Keratinocyte (primary cell): Measurements from ENCODE around the gene RAP2A. TPM values are rescaled to one million over a fixed set of nuclear protein-coding genes. Genes with fewer than 3 reads are reported as not detected.

ENCODE experiments used
- DNase-seq: peaks from one replicate; pipeline ENCODE4 v3.0.0-alpha.2; 2011; ENCODE audit warnings: low read depth, missing footprints, low spot score
- FAIRE-seq: peaks from 2 replicates; lab custom pipeline; 2011; peaks lifted over from hg19 to GRCh38; lab: Jason Lieb, UNC
- H2AFZ ChIP-seq: 2 replicates; pipeline ENCODE4 v1.6.0; 2012; ENCODE audit warnings: low read length, control low read depth, inconsistent platforms; ENCODE audit not compliant: control insufficient read depth
- H3K27ac ChIP-seq: 2 replicates; pipeline ENCODE4 v1.5.1; 2011; ENCODE audit warnings: low read length; ENCODE audit not compliant: control insufficient read depth, insufficient read depth
- H3K27me3 ChIP-seq: 3 replicates; pipeline ENCODE4 v1.6.0; 2011; ENCODE audit warnings: low read length; ENCODE audit not compliant: control insufficient read depth, insufficient read depth; ENCODE audit errors: extremely low read depth
- H3K36me3 ChIP-seq, 2 experiments: 2 replicates in 1 of 2; 3 replicates in 1 of 2; pipeline ENCODE4 v1.5.1; 2011; ENCODE audit warnings: low read length in 2 of 2, mild to moderate bottlenecking in 1 of 2; ENCODE audit not compliant: control insufficient read depth in 2 of 2, insufficient read depth in 2 of 2; ENCODE audit errors: extremely low read depth in 1 of 2
- H3K4me1 ChIP-seq: 3 replicates; pipeline ENCODE4 v1.5.1; 2011; ENCODE audit warnings: low read length; ENCODE audit not compliant: control insufficient read depth, insufficient read depth; ENCODE audit errors: extremely low read depth
- H3K4me2 ChIP-seq: 3 replicates; pipeline ENCODE4 v1.6.0; 2011; ENCODE audit warnings: low read depth, low read length; ENCODE audit not compliant: control insufficient read depth, insufficient read depth; ENCODE audit errors: extremely low read depth
- H3K4me3 ChIP-seq, 3 experiments: fragments of 200-600 bp in 1 of 3; sonication (generic) in 1 of 3; 2 replicates in 2 of 3; 3 replicates in 1 of 3; pipeline ENCODE4 v1.5.1; 2011 to 2016; ENCODE audit warnings: low read length in 3 of 3, mild to moderate bottlenecking in 3 of 3, control low read depth in 2 of 3, inconsistent platforms in 1 of 3, low read depth in 1 of 3, mixed read lengths in 1 of 3, mixed run types in 1 of 3, moderate library complexity in 1 of 3; ENCODE audit not compliant: control insufficient read depth in 2 of 3, insufficient read depth in 2 of 3; ENCODE audit errors: extremely low read depth in 1 of 3
- H3K79me2 ChIP-seq: 2 replicates; pipeline ENCODE4 v1.6.0; 2012; ENCODE audit warnings: low read length; ENCODE audit not compliant: control insufficient read depth, insufficient read depth
- H3K9ac ChIP-seq: 3 replicates; pipeline ENCODE4 v1.6.0; 2011; ENCODE audit warnings: low read length; ENCODE audit not compliant: control insufficient read depth, insufficient read depth; ENCODE audit errors: extremely low read depth
- H3K9me1 ChIP-seq: 3 replicates; pipeline ENCODE4 v1.6.0; 2011; ENCODE audit warnings: low read length; ENCODE audit not compliant: control insufficient read depth, insufficient read depth; ENCODE audit errors: extremely low read depth
- H3K9me3 ChIP-seq: 2 replicates; pipeline ENCODE4 v1.5.1; 2012; ENCODE audit warnings: low read depth, low read length; ENCODE audit not compliant: control insufficient read depth
- H4K20me1 ChIP-seq: 3 replicates; pipeline ENCODE4 v1.6.0; 2011; ENCODE audit warnings: low read length; ENCODE audit not compliant: control insufficient read depth, insufficient read depth; ENCODE audit errors: extremely low read depth
- EZH2 ChIP-seq: IDR thresholded peaks from one replicate; pipeline ENCODE4 v1.6.1; 2012; ENCODE audit warnings: inconsistent platforms, mild to moderate bottlenecking, low read length, moderate library complexity
- dilution Hi-C: fragments of 300-500 bp; cut with MboI; formaldehyde crosslinking; loops from one replicate; pipeline ENCODE4 v1.7.0; 2020; ENCODE audit warnings: low sequenced_read_pairs; ENCODE audit not compliant: extremely low pct_ligation_motif_present
- polyA plus RNA-seq, 5 experiments: library from polyadenylated mRNA; depleted of rRNA in 3 of 5; stranded (reverse) in 3 of 5; stranded (forward) in 1 of 5; unstranded in 1 of 5; fragments of >200 nt; gene quantifications; 1 replicate in 1 of 5; 2 replicates in 3 of 5; 3 replicates in 1 of 5; pipeline versions ENCODE4 v1.2.1 to v1.2.3, GENCODE V29; 2011 to 2012; ENCODE audit warnings: missing spikeins in 2 of 5, low read depth in 1 of 5, low replicate concordance in 1 of 5
- TF ChIP-seq, protein P1 (sequence below), 3 experiments: IDR thresholded peaks in 1 of 3; conservative IDR thresholded peaks in 1 of 3; optimal IDR thresholded peaks in 1 of 3; 2 replicates in 2 of 3; 3 replicates in 1 of 3; pipeline versions ENCODE3 to v1.5.1; 2011; ENCODE audit warnings: low read length in 3 of 3, mild to moderate bottlenecking in 3 of 3, moderate library complexity in 2 of 3, control low read depth in 1 of 3, inconsistent platforms in 1 of 3; ENCODE audit not compliant: insufficient read depth in 2 of 3; ENCODE audit errors: extremely low read depth in 1 of 3

RAP2A gene
- polyA plus RNA-seq, 1 donor (not counting 4 experiments of a cell fraction or from before 2014, with no cell fraction given) = 19.0 TPM

DNA sequence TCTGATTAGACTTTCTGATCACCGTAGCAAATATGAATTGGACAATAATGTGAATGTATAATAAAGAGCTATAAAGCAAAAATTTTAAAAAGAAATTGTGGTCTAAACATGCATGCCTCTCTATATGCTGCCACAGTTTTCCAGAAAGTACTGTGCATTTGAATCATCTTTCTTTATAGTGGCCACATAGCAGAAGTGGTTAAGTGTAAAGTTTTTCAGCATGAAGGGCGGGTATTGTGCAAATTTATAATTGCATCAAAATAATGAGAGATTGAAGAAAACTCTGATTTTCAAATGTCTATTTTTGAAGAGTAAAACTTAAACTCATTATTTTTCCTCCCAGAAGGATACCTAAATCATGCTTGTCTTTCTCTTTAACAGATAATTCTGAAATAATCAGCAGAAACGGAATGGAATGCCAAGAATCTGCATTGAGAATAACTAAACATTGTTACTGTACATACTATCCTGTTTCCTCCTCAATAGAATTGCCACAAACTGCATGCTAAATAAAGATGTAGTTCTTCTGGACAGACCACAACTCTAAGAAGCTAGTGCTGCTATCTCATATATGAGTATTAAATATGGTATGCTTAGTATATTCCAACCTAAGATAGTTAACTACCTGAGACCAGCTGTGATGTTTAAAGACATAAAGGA lies 42.9 kb upstream of the RAP2A start:
- Histone ChIP-seq H4K20me1 (no peaks in the 10 kb centered on the region), H3K4me2 (no peak overlapping the region), H3K4me1 (no peaks in the 10 kb centered on the region), H3K27me3 (no peaks in the 10 kb centered on the region), H2AFZ (no peak overlapping the region), H3K9ac (no peak overlapping the region), H3K4me3 (no peak overlapping the region), H3K36me3 (peaks cover 10 to 12% of the 10 kb centered on the region in 2 experiments), H3K79me2 (no peaks in the 10 kb centered on the region), H3K9me1 (no peaks in the 10 kb centered on the region), H3K27ac (no peak overlapping the region), H3K9me3 (no peaks in the 10 kb centered on the region)
- dilution Hi-C loops = no loop called here
- TF ChIP-seq EZH2 = no peak
- TF ChIP-seq, protein P1, sequence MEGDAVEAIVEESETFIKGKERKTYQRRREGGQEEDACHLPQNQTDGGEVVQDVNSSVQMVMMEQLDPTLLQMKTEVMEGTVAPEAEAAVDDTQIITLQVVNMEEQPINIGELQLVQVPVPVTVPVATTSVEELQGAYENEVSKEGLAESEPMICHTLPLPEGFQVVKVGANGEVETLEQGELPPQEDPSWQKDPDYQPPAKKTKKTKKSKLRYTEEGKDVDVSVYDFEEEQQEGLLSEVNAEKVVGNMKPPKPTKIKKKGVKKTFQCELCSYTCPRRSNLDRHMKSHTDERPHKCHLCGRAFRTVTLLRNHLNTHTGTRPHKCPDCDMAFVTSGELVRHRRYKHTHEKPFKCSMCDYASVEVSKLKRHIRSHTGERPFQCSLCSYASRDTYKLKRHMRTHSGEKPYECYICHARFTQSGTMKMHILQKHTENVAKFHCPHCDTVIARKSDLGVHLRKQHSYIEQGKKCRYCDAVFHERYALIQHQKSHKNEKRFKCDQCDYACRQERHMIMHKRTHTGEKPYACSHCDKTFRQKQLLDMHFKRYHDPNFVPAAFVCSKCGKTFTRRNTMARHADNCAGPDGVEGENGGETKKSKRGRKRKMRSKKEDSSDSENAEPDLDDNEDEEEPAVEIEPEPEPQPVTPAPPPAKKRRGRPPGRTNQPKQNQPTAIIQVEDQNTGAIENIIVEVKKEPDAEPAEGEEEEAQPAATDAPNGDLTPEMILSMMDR (optimal IDR thresholded peaks at IDR 0.05 in 1 of 3, IDR thresholded peaks at IDR 0.05 in 1 of 3, conservative IDR thresholded peaks at IDR 0.05 in 1 of 3; ENCODE audit: extremely low read depth in 1 of 3, insufficient read depth in 2 of 3, low read length in 3 of 3) = no peak
- DNase-seq = no peak
- FAIRE-seq = no peak

DNA sequence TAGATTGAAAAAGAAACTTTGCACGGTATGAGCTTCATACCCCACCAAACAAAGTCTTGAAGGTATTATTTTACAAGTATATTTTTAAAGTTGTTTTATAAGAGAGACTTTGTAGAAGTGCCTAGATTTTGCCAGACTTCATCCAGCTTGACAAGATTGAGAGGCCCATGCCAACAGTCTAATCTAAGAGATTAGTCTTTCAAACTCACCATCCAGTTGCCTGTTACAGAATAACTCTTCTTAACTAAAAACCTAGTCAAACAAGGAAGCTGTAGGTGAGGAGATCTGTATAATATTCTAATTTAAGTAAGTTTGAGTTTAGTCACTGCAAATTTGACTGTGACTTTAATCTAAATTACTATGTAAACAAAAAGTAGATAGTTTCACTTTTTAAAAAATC lies 41.9 kb upstream of the RAP2A start:
- H3K4me2 ChIP-seq = no peak overlapping the region
- DNase-seq (no peak), FAIRE-seq (no peak)
- H4K20me1 ChIP-seq = no peaks in the 10 kb centered on the region
- no peak overlapping the region for H3K9ac ChIP-seq
- no peak overlapping the region for H2AFZ ChIP-seq
- H3K27me3 ChIP-seq = no peaks in the 10 kb centered on the region
- TF ChIP-seq, protein P1 (optimal IDR thresholded peaks at IDR 0.05 in 1 of 3, IDR thresholded peaks at IDR 0.05 in 1 of 3, conservative IDR thresholded peaks at IDR 0.05 in 1 of 3; ENCODE audit: extremely low read depth in 1 of 3, insufficient read depth in 2 of 3, low read length in 3 of 3) = no peak
- no peak for TF ChIP-seq EZH2
- no peak overlapping the region for H3K4me3 ChIP-seq
- peaks cover 10 to 12% of the 10 kb centered on the region in 2 experiments for H3K36me3 ChIP-seq
- no peaks in the 10 kb centered on the region for H3K9me1 ChIP-seq
- no peaks in the 10 kb centered on the region for H3K79me2 ChIP-seq
- no peaks in the 10 kb centered on the region for H3K4me1 ChIP-seq
- dilution Hi-C loops = no loop called here
- H3K27ac ChIP-seq = no peak overlapping the region
- H3K9me3 ChIP-seq = no peaks in the 10 kb centered on the region
